Measurements from ENCODE around the gene CDC73. TPM values are rescaled to one million over a fixed set of nuclear protein-coding genes. Genes with fewer than 3 reads are reported as not detected.

CDC73 gene
- total and polyA plus RNA-seq, 4 donors = 10.7 to 76.5 (median 53.2) TPM

- Histone ChIP-seq H3K9me3 (ENCODE audit: control insufficient read depth, low read length) (no peaks in the 10 kb centered on the region), H3K4me3 (ENCODE audit: low read length in 2 of 2) (no peak overlapping the region), H3K27ac (ENCODE audit: low read depth in 1 of 2, low read length in 2 of 2) (no peak overlapping the region), H3K4me1 (ENCODE audit: control insufficient read depth in 1 of 2, insufficient read depth in 2 of 2, low read length in 2 of 2) (no peaks in the 10 kb centered on the region), H3K27me3 (ENCODE audit: control insufficient read depth in 1 of 2, insufficient read depth in 2 of 2, low read length in 1 of 2) (no peaks in the 10 kb centered on the region), H3K36me3 (ENCODE audit: control insufficient read depth in 1 of 2, insufficient read depth in 2 of 2, low read length in 1 of 2) (peaks cover 2 to 4% of the 10 kb centered on the region in 2 donors)
- intact Hi-C loops (cut with DNase I) = no loop called here
- DNase-seq (no peak), ATAC-seq (ENCODE audit: low FRiP score) (no peak)
- WGBS, 2 donors = 68% methylated on average over 1 of the region's 1 CpG
These were observed 21.5 kb downstream of the CDC73 start for GRCh38 chr1:193143285-193143684.

- ATAC-seq (ENCODE audit: low FRiP score) (no peak), DNase-seq (no peak)
- H3K4me3 ChIP-seq (ENCODE audit: low read length in 2 of 2) = no peak overlapping the region
- H3K4me1 ChIP-seq (ENCODE audit: control insufficient read depth in 1 of 2, insufficient read depth in 2 of 2, low read length in 2 of 2) = no peaks in the 10 kb centered on the region
- 53 to 59% methylated on average over 5 of the region's 5 CpGs for WGBS, 2 donors
- no peaks in the 10 kb centered on the region for H3K9me3 ChIP-seq (ENCODE audit: control insufficient read depth, low read length)
- no peaks in the 10 kb centered on the region for H3K27me3 ChIP-seq (ENCODE audit: control insufficient read depth in 1 of 2, insufficient read depth in 2 of 2, low read length in 1 of 2)
- intact Hi-C loops (cut with DNase I) = no loop called here
- H3K27ac ChIP-seq (ENCODE audit: low read depth in 1 of 2, low read length in 2 of 2) = no peak overlapping the region
- H3K36me3 ChIP-seq (ENCODE audit: control insufficient read depth in 1 of 2, insufficient read depth in 2 of 2, low read length in 1 of 2) = peaks cover 2 to 4% of the 10 kb centered on the region in 2 donors
These were observed 22.6 kb downstream of the CDC73 start for GRCh38 chr1:193144361-193144938.

DNA sequence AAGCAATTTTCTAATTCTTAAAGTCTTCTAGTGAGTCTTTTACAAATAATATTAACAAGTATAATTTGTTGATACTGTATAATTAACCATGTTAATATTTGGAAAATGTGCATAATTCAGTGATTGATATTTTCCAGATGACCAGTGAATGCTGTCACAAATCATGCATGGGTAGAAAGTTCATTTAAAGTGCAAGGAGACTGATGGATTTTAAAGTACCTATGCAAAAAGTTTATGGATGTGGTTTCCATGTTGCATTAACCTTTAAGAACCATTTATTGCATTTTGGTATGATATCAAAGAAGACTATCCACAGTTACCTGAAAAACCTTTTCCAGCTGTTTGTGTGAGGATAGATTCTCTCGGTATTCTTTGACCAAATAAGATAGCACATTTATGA, 23.2 kb downstream of the CDC73 start:
- H3K27me3 ChIP-seq (ENCODE audit: control insufficient read depth in 1 of 2, insufficient read depth in 2 of 2, low read length in 1 of 2) = no peaks in the 10 kb centered on the region
- WGBS, 2 donors = 82 to 85% methylated on average over 1 of the region's 1 CpG
- DNase-seq (no peak), ATAC-seq (ENCODE audit: low FRiP score) (no peak)
- no peaks in the 10 kb centered on the region for H3K4me1 ChIP-seq (ENCODE audit: control insufficient read depth in 1 of 2, insufficient read depth in 2 of 2, low read length in 2 of 2)
- peaks cover 2 to 4% of the 10 kb centered on the region in 2 donors for H3K36me3 ChIP-seq (ENCODE audit: control insufficient read depth in 1 of 2, insufficient read depth in 2 of 2, low read length in 1 of 2)
- intact Hi-C loops (cut with DNase I) = no loop called here
- no peak overlapping the region for H3K4me3 ChIP-seq (ENCODE audit: low read length in 2 of 2)
- H3K27ac ChIP-seq (ENCODE audit: low read depth in 1 of 2, low read length in 2 of 2) = no peak overlapping the region
- H3K9me3 ChIP-seq (ENCODE audit: control insufficient read depth, low read length) = no peaks in the 10 kb centered on the region

DNA sequence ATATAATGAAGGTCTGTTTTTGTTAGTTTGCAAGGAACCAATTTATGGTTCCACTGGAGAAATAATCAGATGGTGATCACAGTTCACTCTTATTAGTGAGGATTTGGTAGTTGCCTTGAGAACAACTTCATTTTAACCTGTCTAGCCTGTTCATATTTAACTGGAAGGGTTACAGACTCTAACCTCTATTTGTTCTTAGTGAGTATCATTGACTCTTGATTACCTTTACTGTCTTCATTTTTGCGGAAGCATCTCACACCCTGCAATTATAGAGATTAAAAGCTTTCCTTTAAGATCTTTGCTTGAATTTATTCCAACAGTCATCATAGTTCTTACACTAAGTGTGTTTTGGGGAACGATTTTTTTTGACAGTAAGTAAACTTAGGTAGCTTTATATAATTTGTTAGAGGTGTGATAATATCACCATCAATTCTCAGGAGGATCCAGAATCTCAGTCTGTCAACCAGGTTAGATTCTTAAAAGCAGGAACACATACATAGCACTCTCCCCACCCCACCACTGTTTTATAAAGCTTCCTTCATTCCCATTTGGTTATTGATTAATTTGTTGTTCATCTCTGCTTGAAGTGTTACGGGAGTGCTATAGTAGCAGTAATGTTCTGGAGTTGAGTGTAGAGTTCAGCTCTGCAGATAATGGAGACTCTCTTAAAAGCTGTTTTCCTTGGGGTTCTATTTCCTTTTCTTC, 34.4 kb downstream of the CDC73 start:
- Histone ChIP-seq H3K4me3 (ENCODE audit: low read length in 2 of 2) (no peak overlapping the region), H3K27ac (ENCODE audit: low read depth in 1 of 2, low read length in 2 of 2) (no peak overlapping the region), H3K9me3 (ENCODE audit: control insufficient read depth, low read length) (no peaks in the 10 kb centered on the region), H3K27me3 (ENCODE audit: control insufficient read depth in 1 of 2, insufficient read depth in 2 of 2, low read length in 1 of 2) (no peaks in the 10 kb centered on the region), H3K4me1 (ENCODE audit: control insufficient read depth in 1 of 2, insufficient read depth in 2 of 2, low read length in 2 of 2) (no peaks in the 10 kb centered on the region), H3K36me3 (ENCODE audit: control insufficient read depth in 1 of 2, insufficient read depth in 2 of 2, low read length in 1 of 2) (peaks cover 0 to 4% of the 10 kb centered on the region in 2 donors)
- 92% methylated on average over 3 of the region's 3 CpGs for WGBS, 2 donors
- intact Hi-C loops (cut with DNase I) = no loop called here
- ATAC-seq (ENCODE audit: low FRiP score) = no peak
- DNase-seq = no peak

GRCh38 chr1:193156822-193157142, 35.0 kb downstream of the CDC73 start:
- no peak overlapping the region for H3K27ac ChIP-seq (ENCODE audit: low read depth in 1 of 2, low read length in 2 of 2)
- no peaks in the 10 kb centered on the region for H3K4me1 ChIP-seq (ENCODE audit: control insufficient read depth in 1 of 2, insufficient read depth in 2 of 2, low read length in 2 of 2)
- 73 to 78% methylated on average over 3 of the region's 3 CpGs for WGBS, 2 donors
- no peak for DNase-seq
- intact Hi-C loops (cut with DNase I) = no loop called here
- H3K4me3 ChIP-seq (ENCODE audit: low read length in 2 of 2) = no peak overlapping the region
- peaks cover 0 to 4% of the 10 kb centered on the region in 2 donors for H3K36me3 ChIP-seq (ENCODE audit: control insufficient read depth in 1 of 2, insufficient read depth in 2 of 2, low read length in 1 of 2)
- no peaks in the 10 kb centered on the region for H3K27me3 ChIP-seq (ENCODE audit: control insufficient read depth in 1 of 2, insufficient read depth in 2 of 2, low read length in 1 of 2)
- no peak for ATAC-seq (ENCODE audit: low FRiP score)
- H3K9me3 ChIP-seq (ENCODE audit: control insufficient read depth, low read length) = no peaks in the 10 kb centered on the region

GRCh38 chr1:193157360-193157759, 35.5 kb downstream of the CDC73 start:
- H3K4me3 ChIP-seq (ENCODE audit: low read length in 2 of 2) = no peak overlapping the region
- WGBS, 2 donors = 58 to 74% methylated on average over 2 of the region's 2 CpGs
- H3K36me3 ChIP-seq (ENCODE audit: control insufficient read depth in 1 of 2, insufficient read depth in 2 of 2, low read length in 1 of 2) = peaks cover 0 to 4% of the 10 kb centered on the region in 2 donors
- H3K4me1 ChIP-seq (ENCODE audit: control insufficient read depth in 1 of 2, insufficient read depth in 2 of 2, low read length in 2 of 2) = no peaks in the 10 kb centered on the region
- intact Hi-C loops (cut with DNase I) = no loop called here
- no peaks in the 10 kb centered on the region for H3K27me3 ChIP-seq (ENCODE audit: control insufficient read depth in 1 of 2, insufficient read depth in 2 of 2, low read length in 1 of 2)
- no peaks in the 10 kb centered on the region for H3K9me3 ChIP-seq (ENCODE audit: control insufficient read depth, low read length)
- ATAC-seq (ENCODE audit: low FRiP score) (no peak), DNase-seq (no peak)
- no peak overlapping the region for H3K27ac ChIP-seq (ENCODE audit: low read depth in 1 of 2, low read length in 2 of 2)

GRCh38 chr1:193176113-193176512, 54.3 kb downstream of the CDC73 start:
- H3K4me1 ChIP-seq (ENCODE audit: control insufficient read depth in 1 of 2, insufficient read depth in 2 of 2, low read length in 2 of 2) = peaks cover 0 to 11% of the 10 kb centered on the region in 2 donors
- DNase-seq (no peak), ATAC-seq (ENCODE audit: low FRiP score) (no peak)
- H3K4me3 ChIP-seq (ENCODE audit: low read length in 2 of 2) = no peak overlapping the region
- WGBS, 2 donors = 76 to 82% methylated on average over 1 of the region's 1 CpG
- no peaks in the 10 kb centered on the region for H3K36me3 ChIP-seq (ENCODE audit: control insufficient read depth in 1 of 2, insufficient read depth in 2 of 2, low read length in 1 of 2)
- intact Hi-C loops (cut with DNase I) = no loop called here
- H3K27ac ChIP-seq (ENCODE audit: low read depth in 1 of 2, low read length in 2 of 2) = no peak overlapping the region
- H3K27me3 ChIP-seq (ENCODE audit: control insufficient read depth in 1 of 2, insufficient read depth in 2 of 2, low read length in 1 of 2) = no peaks in the 10 kb centered on the region
- H3K9me3 ChIP-seq (ENCODE audit: control insufficient read depth, low read length) = no peaks in the 10 kb centered on the region

GRCh38 chr1:193176788-193177187, 55.0 kb downstream of the CDC73 start:
- no peak for ATAC-seq (ENCODE audit: low FRiP score)
- intact Hi-C loops (cut with DNase I) = no loop called here

DNA sequence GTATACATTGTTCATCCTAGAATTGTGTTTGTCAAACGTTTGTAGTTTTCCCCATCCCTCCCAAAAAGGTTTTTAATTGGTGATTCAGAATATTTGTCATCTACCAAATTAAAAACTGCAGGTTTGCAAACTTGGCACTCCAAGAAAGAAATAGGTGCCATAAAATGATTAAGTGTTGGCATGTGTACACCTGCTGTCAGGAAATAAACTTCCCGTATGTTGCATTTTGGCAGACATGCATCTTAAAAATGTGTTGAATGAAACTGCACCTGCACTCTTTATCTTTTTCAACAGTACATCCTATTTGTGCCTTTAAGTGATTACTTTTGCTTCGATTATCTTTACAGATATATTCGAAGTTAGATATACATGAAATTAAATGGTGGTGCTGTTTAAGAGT, 57.3 kb downstream of the CDC73 start:
- ATAC-seq (ENCODE audit: low FRiP score) (no peak), DNase-seq (no peak)
- Histone ChIP-seq H3K4me3 (ENCODE audit: low read length in 2 of 2) (no peak overlapping the region), H3K36me3 (ENCODE audit: control insufficient read depth in 1 of 2, insufficient read depth in 2 of 2, low read length in 1 of 2) (no peaks in the 10 kb centered on the region), H3K27me3 (ENCODE audit: control insufficient read depth in 1 of 2, insufficient read depth in 2 of 2, low read length in 1 of 2) (no peaks in the 10 kb centered on the region), H3K9me3 (ENCODE audit: control insufficient read depth, low read length) (no peaks in the 10 kb centered on the region), H3K4me1 (ENCODE audit: control insufficient read depth in 1 of 2, insufficient read depth in 2 of 2, low read length in 2 of 2) (peaks cover 2 to 14% of the 10 kb centered on the region in 2 donors), H3K27ac (ENCODE audit: low read depth in 1 of 2, low read length in 2 of 2) (no peak overlapping the region)
- WGBS, 2 donors = 74 to 77% methylated on average over 4 of the region's 4 CpGs
- intact Hi-C loops (cut with DNase I) = no loop called here

More at GRCh38 chr1:193176788-193177187, 55.0 kb downstream of the CDC73 start:
- H3K9me3 ChIP-seq (ENCODE audit: control insufficient read depth, low read length) = no peaks in the 10 kb centered on the region
- no peak overlapping the region for H3K4me3 ChIP-seq (ENCODE audit: low read length in 2 of 2)
- no peaks in the 10 kb centered on the region for H3K36me3 ChIP-seq (ENCODE audit: control insufficient read depth in 1 of 2, insufficient read depth in 2 of 2, low read length in 1 of 2)
- no peak overlapping the region for H3K27ac ChIP-seq (ENCODE audit: low read depth in 1 of 2, low read length in 2 of 2)
- peaks cover 2 to 14% of the 10 kb centered on the region in 2 donors for H3K4me1 ChIP-seq (ENCODE audit: control insufficient read depth in 1 of 2, insufficient read depth in 2 of 2, low read length in 2 of 2)
- no peaks in the 10 kb centered on the region for H3K27me3 ChIP-seq (ENCODE audit: control insufficient read depth in 1 of 2, insufficient read depth in 2 of 2, low read length in 1 of 2)
- no peak for DNase-seq
